Measurements from ENCODE around the gene DOCK4.

DNA sequence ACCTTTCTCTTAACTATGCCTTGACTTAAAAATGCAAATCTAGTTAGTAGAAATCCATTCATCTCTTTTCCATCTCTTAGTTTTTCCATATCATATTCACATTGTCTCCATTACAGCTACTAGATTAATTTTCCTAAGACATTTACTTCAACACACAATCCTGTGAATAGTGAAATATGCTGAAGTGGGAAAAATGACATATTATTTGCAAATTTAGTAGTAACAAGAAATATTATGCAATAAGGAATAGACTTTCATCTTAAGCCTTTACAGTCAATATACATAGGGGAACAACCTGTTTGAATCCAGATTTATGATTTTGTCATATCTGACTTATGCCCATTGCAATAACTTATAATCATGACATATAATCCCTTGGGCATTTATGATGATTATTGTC is 366.9 kb downstream of the DOCK4 start:
- TF ChIP-seq, protein P1, sequence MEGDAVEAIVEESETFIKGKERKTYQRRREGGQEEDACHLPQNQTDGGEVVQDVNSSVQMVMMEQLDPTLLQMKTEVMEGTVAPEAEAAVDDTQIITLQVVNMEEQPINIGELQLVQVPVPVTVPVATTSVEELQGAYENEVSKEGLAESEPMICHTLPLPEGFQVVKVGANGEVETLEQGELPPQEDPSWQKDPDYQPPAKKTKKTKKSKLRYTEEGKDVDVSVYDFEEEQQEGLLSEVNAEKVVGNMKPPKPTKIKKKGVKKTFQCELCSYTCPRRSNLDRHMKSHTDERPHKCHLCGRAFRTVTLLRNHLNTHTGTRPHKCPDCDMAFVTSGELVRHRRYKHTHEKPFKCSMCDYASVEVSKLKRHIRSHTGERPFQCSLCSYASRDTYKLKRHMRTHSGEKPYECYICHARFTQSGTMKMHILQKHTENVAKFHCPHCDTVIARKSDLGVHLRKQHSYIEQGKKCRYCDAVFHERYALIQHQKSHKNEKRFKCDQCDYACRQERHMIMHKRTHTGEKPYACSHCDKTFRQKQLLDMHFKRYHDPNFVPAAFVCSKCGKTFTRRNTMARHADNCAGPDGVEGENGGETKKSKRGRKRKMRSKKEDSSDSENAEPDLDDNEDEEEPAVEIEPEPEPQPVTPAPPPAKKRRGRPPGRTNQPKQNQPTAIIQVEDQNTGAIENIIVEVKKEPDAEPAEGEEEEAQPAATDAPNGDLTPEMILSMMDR (IDR thresholded peaks at IDR 0.05) = no peak
- no peak for TF ChIP-seq POLR2A (IDR thresholded peaks at IDR 0.05)

All from testis (tissue), 2 donors.